Astrocyte of the spinal cord (primary cell): ENCODE results near the gene IQUB.
"Not testable (repeated sequence)": the region's sequence is repeated elsewhere in the genome, so short reads cannot be mapped to it uniquely, and the experiment has no call there.

ENCODE experiments used
- DNase-seq: peaks from one replicate; pipeline ENCODE4 v3.0.0; 2011; ENCODE audit warnings: low read depth, low spot score
- H3K4me3 ChIP-seq: 2 replicates; pipeline ENCODE4 v1.5.1; 2011; ENCODE audit warnings: low read depth, mild to moderate bottlenecking, low read length, moderate library complexity
- CTCF ChIP-seq: IDR thresholded peaks from 2 replicates; pipeline ENCODE4 v1.5.1; 2012; ENCODE audit warnings: low read depth, mild to moderate bottlenecking, low read length, inconsistent platforms
- in situ Hi-C: cut with HindIII; loops from 2 replicates; pipeline ENCODE4 v1.10.0; 2017; ENCODE audit warnings: low sequenced_read_pairs

The IQUB gene

GRCh38 chr7:123533929-123534382 lies 439 bp downstream of the IQUB start:
- in situ Hi-C loops, result no loop called here
- TF ChIP-seq CTCF, result no peak
- DNase-seq, result no peak
- peak overlapping the region; percentile 75 for H3K4me3 ChIP-seq

- no peak for TF ChIP-seq CTCF
- in situ Hi-C loops, result no loop called here
Observed at GRCh38 chr7:123533553-123533917, 860 bp downstream of the IQUB start.

GRCh38 chr7:123532788-123533552 lies 1.4 kb downstream of the IQUB start:
- DNase-seq, in situ Hi-C loops: not testable (repeated sequence)
- peak overlapping the region; percentile 42 for H3K4me3 ChIP-seq

More at GRCh38 chr7:123533553-123533917, 860 bp downstream of the IQUB start:
- no peak for DNase-seq
- H3K4me3 ChIP-seq, result no peak overlapping the region

- in situ Hi-C loops, DNase-seq: not testable (repeated sequence)
- peak overlapping the region; percentile 42 for H3K4me3 ChIP-seq
Observed at GRCh38 chr7:123532343-123532742, 2.1 kb downstream of the IQUB start.

- in situ Hi-C loops, H3K4me3 ChIP-seq, DNase-seq: not testable (repeated sequence)
Observed at GRCh38 chr7:123530035-123530591, 4.3 kb downstream of the IQUB start.

- in situ Hi-C loops, result no loop called here
- no peak for DNase-seq
- no peak for TF ChIP-seq CTCF
- H3K4me3 ChIP-seq, result no peak overlapping the region
Observed at GRCh38 chr7:123528265-123528664, 6.1 kb downstream of the IQUB start.

- DNase-seq, H3K4me3 ChIP-seq, in situ Hi-C loops: not testable (repeated sequence)
Observed at GRCh38 chr7:123527712-123528225, 6.6 kb downstream of the IQUB start.

GRCh38 chr7:123526533-123526932 lies 7.9 kb downstream of the IQUB start:
- in situ Hi-C loops, DNase-seq, H3K4me3 ChIP-seq: not testable (repeated sequence)

GRCh38 chr7:123522066-123522465 lies 12.3 kb downstream of the IQUB start:
- in situ Hi-C loops, result no loop called here

More at GRCh38 chr7:123522066-123522465, 12.3 kb downstream of the IQUB start:
- H3K4me3 ChIP-seq, result no peak overlapping the region
- TF ChIP-seq CTCF, result no peak
- no peak for DNase-seq
